GM12892 (cell line): ENCODE measurements around the gene PHF20.
"Not testable (repeated sequence)": the region's sequence is repeated elsewhere in the genome, so short reads cannot be mapped to it uniquely, and the experiment has no call there.

Source experiments
- DNase-seq: peaks from one replicate; pipeline ENCODE4 v3.0.0; 2011; ENCODE audit not compliant: insufficient read length
- FAIRE-seq: peaks from 2 replicates; lab custom pipeline; 2011; peaks lifted over from hg19 to GRCh38; lab: Jason Lieb, UNC
- POLR2A ChIP-seq: IDR thresholded peaks from 2 replicates; pipeline ENCODE4 v1.6.1; 2011; ENCODE audit warnings: low read depth, low read length, control low read depth
- POLR2AphosphoS5 ChIP-seq: IDR thresholded peaks from 2 replicates; pipeline ENCODE4 v1.6.1; 2011; ENCODE audit warnings: low read depth, low read length, control low read depth
- TAF1 ChIP-seq: IDR thresholded peaks from 2 replicates; pipeline ENCODE4 v1.6.1; 2011; ENCODE audit warnings: low read depth, mild to moderate bottlenecking, control low read depth, low read length, borderline replicate concordance

Gene PHF20

DNA sequence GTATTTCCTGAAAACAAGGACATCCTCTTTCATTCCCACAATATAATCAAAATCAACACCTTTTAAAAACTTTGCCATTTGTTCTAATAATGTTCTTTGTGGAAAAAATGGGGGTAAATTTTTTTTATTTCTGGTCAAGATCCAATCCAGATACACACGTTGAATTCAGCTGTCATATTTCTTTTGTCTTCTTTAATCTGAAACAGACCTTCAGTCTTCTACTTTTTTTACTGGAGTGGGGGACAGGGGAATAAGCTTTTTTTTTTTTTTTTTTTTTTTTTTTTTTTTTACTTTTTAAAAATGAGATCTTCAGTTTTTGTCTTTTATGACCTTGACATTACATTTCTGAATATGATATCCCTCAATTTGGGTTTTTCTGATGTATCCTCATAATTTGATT is 113.4 kb downstream of the PHF20 start:
- FAIRE-seq (no peak), DNase-seq (no peak)
- TF ChIP-seq TAF1 (no peak), POLR2A (no peak), POLR2AphosphoS5 (no peak)

DNA sequence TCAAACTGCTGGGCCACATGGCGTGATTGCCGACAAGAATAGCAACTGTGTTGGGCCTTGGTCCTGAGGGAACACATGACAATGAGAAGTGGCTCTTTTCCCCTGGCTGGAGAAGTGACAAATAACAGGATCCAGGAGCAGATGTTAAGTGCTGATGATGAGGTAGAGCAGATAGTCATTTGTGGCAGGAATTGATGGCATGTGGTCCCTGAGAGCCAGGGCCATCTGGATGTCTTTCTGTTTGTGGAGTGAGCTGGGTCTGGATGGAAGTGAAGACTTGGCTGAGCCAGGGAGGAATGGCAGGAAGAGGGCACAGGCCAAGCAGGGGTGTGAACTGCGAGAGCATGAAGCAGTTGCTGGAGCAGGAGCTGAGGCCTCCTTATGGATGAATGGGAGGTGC is 114.7 kb downstream of the PHF20 start:
- DNase-seq (no peak), FAIRE-seq (no peak)
- TF ChIP-seq POLR2AphosphoS5: no peak
- TF ChIP-seq TAF1: no peak
- no peak for TF ChIP-seq POLR2A

DNA sequence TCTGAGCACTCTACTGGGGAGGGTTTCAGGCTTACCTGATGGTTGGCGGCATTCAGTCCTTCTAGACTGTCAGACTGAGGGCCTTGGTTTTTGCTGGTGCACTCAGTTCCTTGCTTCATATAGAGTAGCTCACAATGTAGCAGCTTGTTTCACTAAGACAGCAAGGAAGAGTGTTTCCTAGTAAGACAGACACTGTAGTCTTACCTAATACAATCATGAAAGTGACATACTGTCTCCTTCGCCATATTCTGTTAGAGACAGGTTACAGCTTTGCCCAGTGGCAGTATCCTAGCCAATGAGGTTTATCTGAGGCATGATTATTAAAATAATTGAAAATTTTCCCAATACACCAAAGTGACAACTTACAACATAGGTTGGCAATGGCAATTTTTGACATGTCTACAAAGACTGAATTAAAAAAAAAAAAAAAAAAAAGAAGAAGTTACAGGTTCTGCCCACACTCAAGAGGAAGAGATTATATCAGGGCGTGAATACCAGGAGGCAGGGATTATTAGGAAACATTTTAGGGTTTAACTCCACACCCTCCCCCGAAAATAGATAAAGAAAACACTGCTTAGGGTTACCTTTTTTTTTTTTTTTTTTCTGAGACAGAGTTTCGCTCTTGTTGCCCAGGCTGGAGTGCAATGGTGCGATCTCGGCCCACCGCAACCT is 115.7 kb downstream of the PHF20 start:
- DNase-seq (no peak), FAIRE-seq (no peak)
- TF ChIP-seq POLR2AphosphoS5 (no peak), POLR2A (no peak), TAF1 (no peak)

DNA sequence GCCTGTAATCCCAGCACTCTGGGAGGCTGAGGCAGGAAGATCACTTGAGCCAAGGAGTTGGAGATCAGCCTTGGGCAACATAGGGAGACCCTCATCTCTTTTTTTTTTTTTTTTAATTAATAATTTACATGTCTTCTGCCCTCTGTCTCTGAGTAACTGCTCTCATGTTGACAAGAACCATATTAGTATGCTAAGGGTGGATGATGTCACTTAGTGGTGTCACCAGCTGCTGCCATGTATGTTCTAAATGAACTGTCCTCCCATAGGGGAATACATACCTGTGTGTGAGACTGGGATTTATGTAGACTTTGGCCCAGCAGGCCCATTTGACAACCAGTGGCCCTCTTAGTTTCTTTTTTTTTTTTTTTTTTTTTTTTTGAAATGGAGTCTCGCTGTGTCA is 116.8 kb downstream of the PHF20 start:
- FAIRE-seq (no peak), DNase-seq (no peak)
- TF ChIP-seq POLR2A (no peak), TAF1 (no peak), POLR2AphosphoS5 (no peak)

DNA sequence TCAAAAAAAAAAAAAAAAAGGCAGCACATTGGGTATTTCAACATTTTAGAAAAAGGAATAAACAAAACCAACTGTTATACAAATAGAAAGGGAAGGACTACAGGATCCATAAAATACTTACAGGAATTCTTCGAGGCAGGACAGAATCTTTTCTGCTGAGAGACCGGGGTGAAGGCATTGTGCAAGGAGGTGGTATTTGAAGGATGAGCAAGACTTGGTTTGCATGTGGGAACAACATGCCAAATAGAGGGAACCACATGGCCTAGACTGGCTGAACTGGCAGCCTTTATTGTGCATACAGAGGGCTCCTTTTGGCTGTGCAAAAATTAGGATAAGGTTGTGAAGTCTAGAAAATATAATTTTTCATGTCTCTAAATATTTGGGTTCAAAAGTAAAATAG is 119.6 kb downstream of the PHF20 start:
- DNase-seq (no peak), FAIRE-seq (no peak)
- no peak for TF ChIP-seq POLR2A
- no peak for TF ChIP-seq TAF1
- TF ChIP-seq POLR2AphosphoS5: no peak

DNA sequence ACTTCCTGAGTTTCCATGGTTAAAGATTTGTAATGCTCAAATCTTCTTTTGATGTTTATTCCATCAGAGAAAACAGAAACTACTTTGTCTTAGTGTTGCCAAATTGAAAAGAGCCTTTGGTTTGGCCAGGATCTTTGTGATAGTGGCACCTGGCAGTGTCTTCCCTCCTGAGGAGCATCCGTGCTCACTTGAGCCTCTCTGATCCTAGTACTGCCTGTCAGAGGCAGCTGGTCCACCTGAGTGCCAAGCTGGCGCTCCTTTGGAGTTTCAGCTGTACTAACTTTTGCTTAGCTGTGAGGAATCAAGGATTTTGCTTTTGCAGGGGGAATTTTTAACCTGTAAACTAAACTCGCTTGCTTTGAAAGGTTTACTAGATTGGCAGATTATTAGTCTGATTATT is 121.1 kb downstream of the PHF20 start:
- DNase-seq (no peak), FAIRE-seq (no peak)
- TF ChIP-seq TAF1 (no peak), POLR2AphosphoS5 (no peak), POLR2A (no peak)

DNA sequence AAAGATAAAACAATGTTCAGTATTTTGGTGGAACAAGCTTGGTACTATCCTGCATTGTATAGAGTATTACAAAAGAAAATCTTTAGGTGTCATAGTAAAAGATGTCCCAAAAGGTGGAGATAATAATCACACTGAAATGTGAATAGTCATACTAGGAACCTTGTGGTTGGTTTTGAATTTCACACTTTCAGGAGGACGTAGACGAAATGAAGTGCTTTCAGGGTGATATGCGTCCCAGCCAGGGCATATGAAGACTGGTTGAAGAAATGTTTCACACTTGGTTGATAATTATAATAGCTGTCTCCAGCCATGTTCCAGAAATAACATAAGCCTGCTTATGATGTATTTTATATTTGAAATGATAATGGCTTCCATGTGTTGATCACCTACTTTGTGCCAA is 122.1 kb downstream of the PHF20 start:
- TF ChIP-seq POLR2AphosphoS5: no peak
- TF ChIP-seq TAF1: no peak
- TF ChIP-seq POLR2A: no peak
- peak; percentile 81 for FAIRE-seq

DNA sequence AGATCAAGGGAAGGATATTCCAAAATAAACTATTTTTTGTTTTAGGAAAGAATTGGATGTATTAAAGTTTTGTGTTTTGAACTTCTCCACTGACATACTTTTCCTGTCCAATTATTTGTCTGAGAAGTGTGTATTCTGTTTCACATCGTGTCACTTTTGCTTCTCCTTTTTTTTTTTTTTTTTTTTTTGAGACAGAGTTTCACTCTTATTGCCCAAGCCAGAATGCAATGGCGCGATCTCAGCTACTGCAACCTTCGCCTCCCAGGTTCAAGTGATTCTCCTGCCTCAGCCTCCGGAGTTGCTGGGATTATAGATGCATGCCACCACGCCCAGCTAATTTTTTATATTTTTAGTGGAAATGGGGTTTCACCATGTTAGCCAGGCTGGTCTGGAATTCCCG is 123.7 kb downstream of the PHF20 start:
- not testable (repeated sequence) for DNase-seq, FAIRE-seq

More for the DNA sequence above, 122.1 kb downstream of the PHF20 start:
- peak; percentile 21 for DNase-seq

DNA sequence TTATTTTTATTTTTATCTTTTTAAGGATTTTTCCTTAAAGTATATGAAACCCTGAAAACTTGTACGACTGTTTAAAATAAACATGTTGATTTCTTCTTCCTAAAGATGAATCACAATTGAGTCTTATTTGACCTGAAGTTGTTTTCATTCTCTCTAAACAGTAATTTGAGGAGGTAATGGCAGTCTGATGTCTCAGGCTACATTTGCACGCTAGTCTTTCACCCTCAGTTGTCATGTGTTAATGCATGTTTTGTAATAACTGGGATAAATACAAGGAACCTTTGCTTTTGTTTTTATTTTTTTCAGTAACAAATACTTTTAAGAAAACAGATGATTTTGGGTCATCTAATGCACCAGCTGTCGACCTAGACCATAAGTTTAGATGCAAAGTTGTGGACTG is 127.2 kb downstream of the PHF20 start:
- no peak for FAIRE-seq
- DNase-seq: no peak
- no peak for TF ChIP-seq POLR2A
- TF ChIP-seq POLR2AphosphoS5: no peak
- TF ChIP-seq TAF1: no peak

DNA sequence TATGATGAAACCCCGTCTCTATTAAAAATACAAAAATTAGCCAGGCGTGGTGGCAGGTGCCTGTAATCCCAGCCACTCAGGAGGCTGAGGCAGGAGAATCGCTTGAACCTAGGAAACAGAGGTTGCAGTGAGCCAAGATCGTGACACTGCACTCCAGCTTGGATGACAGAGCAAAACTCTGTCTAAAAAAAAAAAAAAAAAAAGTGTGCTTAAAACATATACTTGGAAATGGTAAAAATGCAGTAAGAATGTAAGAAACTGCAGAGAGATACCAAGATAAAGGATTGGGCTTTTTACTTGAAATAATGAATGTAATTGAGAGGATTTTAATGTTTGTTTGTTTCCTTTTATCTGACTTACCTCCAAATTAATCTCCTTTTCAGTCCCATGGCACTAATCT is 129.4 kb downstream of the PHF20 start:
- DNase-seq: not testable (repeated sequence)

DNA sequence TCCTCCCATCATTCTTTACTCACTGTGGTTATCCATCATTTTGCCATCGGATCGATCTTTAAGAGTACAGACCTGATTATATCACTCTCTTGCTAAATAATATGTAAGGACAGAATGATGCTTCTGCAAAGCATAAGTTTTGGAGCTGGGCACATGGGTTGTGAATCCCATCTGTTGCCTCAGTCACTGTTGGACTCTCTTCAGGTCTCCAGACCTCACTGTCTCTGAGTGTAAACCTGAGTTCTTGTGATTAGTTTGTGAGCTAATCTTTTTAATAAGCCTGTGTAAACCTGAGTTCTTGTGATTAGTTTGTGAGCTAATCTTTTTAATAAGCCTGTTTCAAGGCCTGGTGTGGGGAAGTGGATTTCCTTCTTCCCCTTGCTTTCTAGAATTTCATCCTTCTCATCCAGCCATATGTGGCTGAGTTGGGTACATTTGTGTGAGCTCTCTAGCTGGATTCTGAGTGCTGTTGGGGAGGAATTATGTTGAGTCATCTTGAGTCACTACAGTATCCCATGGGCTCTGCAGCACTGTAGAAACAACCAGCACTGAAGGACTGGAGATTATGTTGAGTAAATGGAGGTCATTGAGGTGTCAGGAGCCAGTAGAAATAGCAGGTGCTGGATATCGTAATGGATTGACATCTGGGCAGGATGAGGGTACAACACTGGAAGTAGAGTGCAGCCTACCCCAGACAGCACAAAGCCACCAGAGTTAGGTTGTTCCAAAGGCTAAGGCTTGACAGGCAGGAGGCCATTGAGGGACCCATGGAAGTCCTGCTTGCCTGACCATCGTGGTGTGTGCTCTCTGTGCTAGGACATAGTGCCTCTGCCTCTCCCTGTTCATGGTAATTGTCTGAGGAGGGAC is 130.1 kb downstream of the PHF20 start:
- FAIRE-seq: no peak
- no peak for TF ChIP-seq POLR2A
- no peak for TF ChIP-seq TAF1
- no peak for TF ChIP-seq POLR2AphosphoS5
- DNase-seq: no peak

More for the DNA sequence above, 129.4 kb downstream of the PHF20 start:
- FAIRE-seq: not testable (repeated sequence)

DNA sequence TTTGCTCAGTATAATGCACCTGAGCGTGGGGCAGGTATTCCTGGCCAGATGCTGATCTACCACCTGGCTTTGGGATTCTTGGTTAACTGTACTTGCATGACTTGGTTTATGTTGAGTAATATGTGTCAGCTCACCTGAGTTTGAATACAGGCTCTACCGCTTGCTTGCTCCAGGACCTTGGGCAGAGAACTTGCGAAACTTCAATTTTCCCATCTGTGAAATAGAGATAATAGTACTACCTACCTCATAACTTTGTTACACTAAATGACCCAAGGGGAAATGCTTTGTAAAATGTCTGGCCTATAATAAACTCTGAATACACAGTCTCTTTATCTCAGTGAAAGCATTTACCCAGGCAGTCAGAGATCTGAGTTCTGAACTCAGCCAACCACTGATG is 130.7 kb downstream of the PHF20 start:
- no peak for FAIRE-seq
- no peak for DNase-seq
- TF ChIP-seq POLR2A: no peak
- TF ChIP-seq TAF1: no peak
- TF ChIP-seq POLR2AphosphoS5: no peak
